Measurements from ENCODE around the gene ABCB1.
"Not testable (repeated sequence)": the region's sequence is repeated elsewhere in the genome, so short reads cannot be mapped to it uniquely, and the experiment has no call there.

ABCB1 gene

DNA sequence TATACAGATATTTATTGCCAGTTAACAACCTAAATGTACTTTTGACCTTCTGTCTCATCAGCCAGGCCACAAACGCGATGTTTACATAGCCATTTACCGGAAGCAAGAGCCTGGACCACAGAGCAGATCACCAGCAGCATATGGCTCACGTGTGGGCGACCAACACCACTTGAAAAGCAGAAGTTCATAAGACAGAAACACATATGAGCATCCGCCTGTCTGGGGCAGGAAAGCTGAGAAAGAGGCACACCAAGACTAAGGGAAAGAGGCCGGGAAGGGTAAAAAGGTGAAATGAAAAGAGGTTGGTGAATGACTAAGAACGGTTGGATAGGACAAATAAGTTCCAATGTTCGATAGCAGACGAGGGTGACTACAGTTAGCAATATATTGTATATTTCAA, 1.3 kb downstream of the ABCB1 start:
- Histone ChIP-seq H3K9me3 (ENCODE audit: control insufficient read depth, low read length) (no peaks in the 10 kb centered on the region), H3K4me3 (ENCODE audit: low read length) (no peak overlapping the region), H3K27me3 (ENCODE audit: control insufficient read depth, insufficient read depth, low read length) (peaks cover 21% of the 10 kb centered on the region), H3K36me3 (ENCODE audit: control insufficient read depth, insufficient read depth, low read length) (no peaks in the 10 kb centered on the region), H3K4me1 (ENCODE audit: control insufficient read depth, insufficient read depth, low read length) (no peaks in the 10 kb centered on the region), H3K9ac (ENCODE audit: low read length) (no peak overlapping the region)

- Histone ChIP-seq H3K27me3 (ENCODE audit: control insufficient read depth, insufficient read depth, low read length) (peaks cover 21% of the 10 kb centered on the region), H3K4me1 (ENCODE audit: control insufficient read depth, insufficient read depth, low read length) (no peaks in the 10 kb centered on the region), H3K9me3 (ENCODE audit: control insufficient read depth, low read length) (no peaks in the 10 kb centered on the region), H3K9ac (ENCODE audit: low read length) (no peak overlapping the region), H3K36me3 (ENCODE audit: control insufficient read depth, insufficient read depth, low read length) (no peaks in the 10 kb centered on the region), H3K4me3 (ENCODE audit: low read length) (no peak overlapping the region)
Measured at GRCh38 chr7:87598234-87599009, 2.3 kb downstream of the ABCB1 start.

DNA sequence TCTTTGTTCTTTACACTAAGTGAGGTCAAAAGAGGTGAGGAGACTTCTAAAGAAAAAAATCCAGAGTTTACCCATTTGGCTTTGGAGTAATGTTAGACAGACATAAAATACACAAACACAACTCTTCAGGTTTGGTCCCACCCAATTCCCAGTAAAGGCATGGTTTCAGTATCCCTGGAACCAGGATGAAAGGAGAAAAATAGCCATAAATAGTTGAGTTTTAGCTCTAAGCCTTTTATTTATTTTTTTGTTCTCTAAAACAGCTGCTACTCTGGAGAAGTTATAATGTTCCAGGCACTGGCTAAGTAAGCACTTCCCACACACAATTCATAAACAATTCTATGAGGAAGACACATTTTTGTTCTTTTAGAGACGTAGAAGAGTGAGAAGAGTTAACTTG, 4.0 kb downstream of the ABCB1 start:
- Histone ChIP-seq H3K4me1 (ENCODE audit: control insufficient read depth, insufficient read depth, low read length) (no peaks in the 10 kb centered on the region), H3K27me3 (ENCODE audit: control insufficient read depth, insufficient read depth, low read length) (peaks cover 21% of the 10 kb centered on the region), H3K9ac (ENCODE audit: low read length) (no peak overlapping the region), H3K36me3 (ENCODE audit: control insufficient read depth, insufficient read depth, low read length) (no peaks in the 10 kb centered on the region), H3K9me3 (ENCODE audit: control insufficient read depth, low read length) (no peaks in the 10 kb centered on the region), H3K4me3 (ENCODE audit: low read length) (no peak overlapping the region)

DNA sequence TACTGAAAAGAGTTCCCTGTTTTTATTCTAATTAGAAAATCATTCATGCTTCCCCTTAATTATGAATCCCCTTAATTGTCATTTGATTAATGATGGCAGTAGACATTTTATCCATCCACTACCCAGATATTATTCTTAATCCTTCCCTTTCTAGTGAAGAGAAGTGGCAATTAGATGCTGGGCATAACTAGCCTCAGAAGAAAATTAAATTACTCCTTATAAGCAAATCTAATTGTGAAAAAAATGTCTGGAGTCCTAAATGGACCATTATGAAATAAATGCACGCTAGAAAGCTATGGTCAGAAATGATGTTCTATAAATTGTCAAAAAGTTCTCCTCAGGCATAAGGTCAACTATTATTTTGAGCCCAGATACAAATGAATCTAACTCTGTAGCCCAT, 4.5 kb downstream of the ABCB1 start:
- no peaks in the 10 kb centered on the region for H3K36me3 ChIP-seq (ENCODE audit: control insufficient read depth, insufficient read depth, low read length)
- H3K27me3 ChIP-seq (ENCODE audit: control insufficient read depth, insufficient read depth, low read length) = peaks cover 16% of the 10 kb centered on the region
- no peak overlapping the region for H3K4me3 ChIP-seq (ENCODE audit: low read length)
- H3K9me3 ChIP-seq (ENCODE audit: control insufficient read depth, low read length) = no peaks in the 10 kb centered on the region
- no peaks in the 10 kb centered on the region for H3K4me1 ChIP-seq (ENCODE audit: control insufficient read depth, insufficient read depth, low read length)
- no peak overlapping the region for H3K9ac ChIP-seq (ENCODE audit: low read length)

- no peaks in the 10 kb centered on the region for H3K27me3 ChIP-seq (ENCODE audit: control insufficient read depth, insufficient read depth, low read length)
- H3K36me3 ChIP-seq (ENCODE audit: control insufficient read depth, insufficient read depth, low read length) = no peaks in the 10 kb centered on the region
- H3K9me3 ChIP-seq (ENCODE audit: control insufficient read depth, low read length) = no peaks in the 10 kb centered on the region
- H3K4me1 ChIP-seq (ENCODE audit: control insufficient read depth, insufficient read depth, low read length) = no peaks in the 10 kb centered on the region
- no peak overlapping the region for H3K9ac ChIP-seq (ENCODE audit: low read length)
- no peak overlapping the region for H3K4me3 ChIP-seq (ENCODE audit: low read length)
Measured at GRCh38 chr7:87592300-87592699, 8.4 kb downstream of the ABCB1 start.

DNA sequence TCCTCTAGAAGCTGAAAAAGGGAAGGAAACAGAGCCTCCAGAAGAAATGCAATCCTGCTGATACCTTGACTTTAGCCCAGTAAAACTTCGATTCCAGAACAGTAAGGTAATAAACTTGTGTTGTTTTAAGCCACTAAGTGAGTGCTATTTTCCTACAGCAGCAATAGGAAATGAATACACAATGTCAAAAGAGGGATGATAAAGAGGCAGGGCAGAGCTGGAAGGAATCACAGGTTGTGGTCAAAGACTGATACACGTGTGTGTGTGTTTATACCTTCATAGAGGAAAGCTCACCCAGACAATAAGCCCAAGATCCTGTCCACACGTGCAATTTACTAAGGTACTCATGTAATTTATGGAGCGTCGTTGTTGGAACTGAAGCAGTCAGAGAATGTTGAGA, 9.5 kb downstream of the ABCB1 start:
- no peaks in the 10 kb centered on the region for H3K4me1 ChIP-seq (ENCODE audit: control insufficient read depth, insufficient read depth, low read length)
- no peak overlapping the region for H3K4me3 ChIP-seq (ENCODE audit: low read length)
- H3K9ac ChIP-seq (ENCODE audit: low read length) = no peak overlapping the region
- H3K9me3 ChIP-seq (ENCODE audit: control insufficient read depth, low read length) = no peaks in the 10 kb centered on the region
- H3K27me3 ChIP-seq (ENCODE audit: control insufficient read depth, insufficient read depth, low read length) = no peaks in the 10 kb centered on the region
- no peaks in the 10 kb centered on the region for H3K36me3 ChIP-seq (ENCODE audit: control insufficient read depth, insufficient read depth, low read length)

GRCh38 chr7:87590578-87590977, 10.1 kb downstream of the ABCB1 start:
- H3K4me1 ChIP-seq (ENCODE audit: control insufficient read depth, insufficient read depth, low read length) = no peaks in the 10 kb centered on the region
- no peaks in the 10 kb centered on the region for H3K36me3 ChIP-seq (ENCODE audit: control insufficient read depth, insufficient read depth, low read length)
- H3K4me3 ChIP-seq (ENCODE audit: low read length) = no peak overlapping the region
- H3K9me3 ChIP-seq (ENCODE audit: control insufficient read depth, low read length) = no peaks in the 10 kb centered on the region
- H3K9ac ChIP-seq (ENCODE audit: low read length) = no peak overlapping the region
- H3K27me3 ChIP-seq (ENCODE audit: control insufficient read depth, insufficient read depth, low read length) = no peaks in the 10 kb centered on the region

GRCh38 chr7:87589631-87590030, 11.1 kb downstream of the ABCB1 start:
- Histone ChIP-seq H3K4me3 (ENCODE audit: low read length) (no peak overlapping the region), H3K4me1 (ENCODE audit: control insufficient read depth, insufficient read depth, low read length) (no peaks in the 10 kb centered on the region), H3K36me3 (ENCODE audit: control insufficient read depth, insufficient read depth, low read length) (no peaks in the 10 kb centered on the region), H3K27me3 (ENCODE audit: control insufficient read depth, insufficient read depth, low read length) (no peaks in the 10 kb centered on the region), H3K9me3 (ENCODE audit: control insufficient read depth, low read length) (no peaks in the 10 kb centered on the region), H3K9ac (ENCODE audit: low read length) (no peak overlapping the region)

GRCh38 chr7:87581723-87582122, 19.0 kb downstream of the ABCB1 start:
- no peaks in the 10 kb centered on the region for H3K4me1 ChIP-seq (ENCODE audit: control insufficient read depth, insufficient read depth, low read length)
- no peaks in the 10 kb centered on the region for H3K27me3 ChIP-seq (ENCODE audit: control insufficient read depth, insufficient read depth, low read length)
- no peak overlapping the region for H3K9ac ChIP-seq (ENCODE audit: low read length)
- no peaks in the 10 kb centered on the region for H3K9me3 ChIP-seq (ENCODE audit: control insufficient read depth, low read length)
- no peak overlapping the region for H3K4me3 ChIP-seq (ENCODE audit: low read length)
- H3K36me3 ChIP-seq (ENCODE audit: control insufficient read depth, insufficient read depth, low read length) = no peaks in the 10 kb centered on the region

DNA sequence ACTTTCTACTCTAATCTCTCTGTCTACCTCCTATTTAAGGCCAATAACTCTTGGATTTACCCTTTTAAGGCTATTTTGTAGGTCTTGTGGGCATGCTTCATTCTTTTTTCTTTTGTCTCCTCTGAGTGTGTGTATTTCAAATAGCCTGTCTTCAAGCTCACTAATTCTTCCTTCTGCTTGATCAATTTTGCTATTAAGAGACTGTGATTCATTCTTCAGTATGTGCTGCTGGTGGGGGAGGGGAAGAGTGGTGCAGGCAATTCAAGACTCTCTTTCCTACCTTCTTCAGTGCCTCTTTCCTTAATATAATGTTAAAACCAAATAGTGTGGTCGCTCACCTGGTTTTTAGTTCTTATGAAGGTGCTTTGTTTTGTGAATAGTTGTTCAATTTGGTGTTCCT, 20.0 kb downstream of the ABCB1 start:
- no peaks in the 10 kb centered on the region for H3K4me1 ChIP-seq (ENCODE audit: control insufficient read depth, insufficient read depth, low read length)
- no peaks in the 10 kb centered on the region for H3K9me3 ChIP-seq (ENCODE audit: control insufficient read depth, low read length)
- no peak overlapping the region for H3K9ac ChIP-seq (ENCODE audit: low read length)
- H3K27me3 ChIP-seq (ENCODE audit: control insufficient read depth, insufficient read depth, low read length) = no peaks in the 10 kb centered on the region
- H3K36me3 ChIP-seq (ENCODE audit: control insufficient read depth, insufficient read depth, low read length) = no peaks in the 10 kb centered on the region
- H3K4me3 ChIP-seq (ENCODE audit: low read length) = no peak overlapping the region

DNA sequence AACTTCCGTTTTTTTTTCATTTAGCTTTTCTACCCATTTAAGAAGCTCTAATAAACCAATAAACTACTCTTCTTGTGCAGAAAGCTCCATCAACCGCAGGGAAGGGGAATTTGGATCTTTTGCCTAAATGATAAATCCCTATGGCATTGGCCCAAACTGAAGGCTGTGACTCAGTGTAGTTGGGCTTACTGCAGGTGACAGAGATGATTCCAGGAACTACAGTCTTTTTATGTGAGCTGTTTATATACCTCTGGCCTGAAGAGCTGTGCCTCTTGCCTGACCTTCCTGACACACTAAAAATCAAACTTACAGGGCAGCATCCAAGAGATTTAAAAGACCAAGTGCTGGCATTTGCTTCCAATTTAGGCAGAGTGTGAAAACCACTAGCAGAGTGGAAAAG, 25.2 kb downstream of the ABCB1 start:
- no peaks in the 10 kb centered on the region for H3K36me3 ChIP-seq (ENCODE audit: control insufficient read depth, insufficient read depth, low read length)
- no peak overlapping the region for H3K9ac ChIP-seq (ENCODE audit: low read length)
- no peaks in the 10 kb centered on the region for H3K4me1 ChIP-seq (ENCODE audit: control insufficient read depth, insufficient read depth, low read length)
- H3K27me3 ChIP-seq (ENCODE audit: control insufficient read depth, insufficient read depth, low read length) = no peaks in the 10 kb centered on the region
- H3K9me3 ChIP-seq (ENCODE audit: control insufficient read depth, low read length) = no peaks in the 10 kb centered on the region
- no peak overlapping the region for H3K4me3 ChIP-seq (ENCODE audit: low read length)

- Histone ChIP-seq H3K27me3 (ENCODE audit: control insufficient read depth, insufficient read depth, low read length) (no peaks in the 10 kb centered on the region), H3K36me3 (ENCODE audit: control insufficient read depth, insufficient read depth, low read length) (no peaks in the 10 kb centered on the region), H3K4me3 (ENCODE audit: low read length) (no peak overlapping the region), H3K9me3 (ENCODE audit: control insufficient read depth, low read length) (no peaks in the 10 kb centered on the region), H3K9ac (ENCODE audit: low read length) (no peak overlapping the region), H3K4me1 (ENCODE audit: control insufficient read depth, insufficient read depth, low read length) (no peaks in the 10 kb centered on the region)
Measured at GRCh38 chr7:87574630-87575029, 26.1 kb downstream of the ABCB1 start.

DNA sequence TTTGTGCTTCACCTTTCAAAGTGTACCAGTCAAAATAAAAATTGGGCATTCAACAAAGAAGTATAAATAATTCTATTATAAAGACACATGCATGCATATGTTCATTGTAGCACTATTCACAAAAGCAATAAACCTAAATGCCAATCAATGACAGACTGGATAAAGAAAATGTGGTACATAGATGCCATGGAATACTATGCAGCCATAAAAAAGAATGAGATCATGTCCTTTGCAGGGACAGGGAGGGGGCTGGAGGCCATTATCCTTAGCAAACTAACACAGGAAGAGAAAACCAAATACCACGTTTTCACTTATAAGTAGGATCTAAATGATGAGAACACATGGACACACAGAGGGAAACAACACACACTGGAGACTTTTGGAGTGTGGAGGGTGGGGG, 28.2 kb downstream of the ABCB1 start:
- not testable (repeated sequence) for H3K4me1 ChIP-seq (ENCODE audit: control insufficient read depth, insufficient read depth, low read length); H3K9ac ChIP-seq (ENCODE audit: low read length); H3K36me3 ChIP-seq (ENCODE audit: control insufficient read depth, insufficient read depth, low read length); H3K9me3 ChIP-seq (ENCODE audit: control insufficient read depth, low read length); H3K4me3 ChIP-seq (ENCODE audit: low read length); H3K27me3 ChIP-seq (ENCODE audit: control insufficient read depth, insufficient read depth, low read length)
